Loucy (cell line): ENCODE results near the gene VPS54.

Experiments used
- CTCF ChIP-seq: fragments of 200-600 bp; sonication (generic); conservative IDR thresholded peaks from 2 replicates; pipeline ENCODE4 v1.5.1; 2014; ENCODE audit warnings: mild to moderate bottlenecking, antibody characterized with exemption, low read length
- EZH2phosphoT487 ChIP-seq: fragments of 200-600 bp; IDR thresholded peaks from 2 replicates; pipeline ENCODE4 v1.6.1; 2018; ENCODE audit warnings: antibody characterized with exemption, mild to moderate bottlenecking, moderate library complexity, borderline replicate concordance

GRCh38 chr2:63863707-63864106 is 155.5 kb downstream of the VPS54 start:
- no peak for TF ChIP-seq CTCF
- no peak for TF ChIP-seq EZH2phosphoT487
